ENCODE results near the gene CLTC. TPM values are rescaled to one million over a fixed set of nuclear protein-coding genes. Genes with fewer than 3 reads are reported as not detected.

Gene CLTC
- total and polyA plus RNA-seq, 2 donors from 2014 or later: 213 to 259 TPM

DNA sequence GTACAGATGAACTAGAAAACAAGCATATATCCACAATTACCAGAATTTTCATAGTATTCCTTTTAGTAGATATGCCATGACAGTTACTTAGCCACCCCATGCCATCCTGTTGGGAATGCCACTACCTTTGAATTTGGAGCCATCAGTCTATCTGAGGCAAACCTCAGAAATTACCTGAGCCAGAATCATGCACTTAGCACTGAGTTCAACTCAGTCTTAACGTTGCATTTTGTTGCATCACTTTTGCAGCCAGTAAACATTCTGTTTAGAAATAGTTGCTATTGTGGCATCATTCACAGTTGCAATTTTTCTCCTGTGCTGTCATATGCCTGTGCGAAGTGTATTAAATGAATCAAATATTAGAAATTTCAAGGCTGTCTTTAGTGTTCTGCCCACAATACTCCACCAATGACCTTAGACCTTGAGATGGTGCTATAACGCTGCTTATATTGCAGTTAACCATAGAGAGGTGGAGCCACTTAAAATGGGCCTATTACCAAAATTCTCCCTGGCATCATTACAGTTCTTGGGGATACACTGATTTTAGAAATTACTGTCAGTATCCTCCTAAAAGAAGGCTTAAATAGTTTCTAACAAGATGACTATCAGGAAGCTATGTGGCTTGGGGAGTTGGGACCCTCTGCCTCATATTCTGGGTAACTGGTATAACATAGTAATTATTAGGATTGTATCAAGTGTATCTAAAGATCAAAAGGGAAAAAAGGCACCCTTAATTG is 76.4 kb downstream of the CLTC start:
- Histone ChIP-seq H3K27ac (ENCODE audit: low read depth in 2 of 2, low read length in 2 of 2) (no peak overlapping the region), H3K9me3 (ENCODE audit: control insufficient read depth in 2 of 3, insufficient read depth in 1 of 3, low read length in 3 of 3) (no peaks in the 10 kb centered on the region), H3K4me1 (ENCODE audit: control insufficient read depth in 2 of 3, insufficient read depth in 2 of 3, low read depth in 1 of 3, low read length in 3 of 3) (no peaks in the 10 kb centered on the region), H3K27me3 (ENCODE audit: control insufficient read depth, insufficient read depth, low read length) (no peaks in the 10 kb centered on the region), H3K4me3 (ENCODE audit: low read length in 3 of 3) (no peak overlapping the region), H3K36me3 (ENCODE audit: control insufficient read depth in 2 of 3, insufficient read depth in 3 of 3, low read length in 3 of 3) (peaks cover 16 to 64% (median 38%) of the 10 kb centered on the region in 3 donors), H3K9ac (ENCODE audit: low read length in 3 of 3) (no peak overlapping the region)
- TF ChIP-seq, protein P1, sequence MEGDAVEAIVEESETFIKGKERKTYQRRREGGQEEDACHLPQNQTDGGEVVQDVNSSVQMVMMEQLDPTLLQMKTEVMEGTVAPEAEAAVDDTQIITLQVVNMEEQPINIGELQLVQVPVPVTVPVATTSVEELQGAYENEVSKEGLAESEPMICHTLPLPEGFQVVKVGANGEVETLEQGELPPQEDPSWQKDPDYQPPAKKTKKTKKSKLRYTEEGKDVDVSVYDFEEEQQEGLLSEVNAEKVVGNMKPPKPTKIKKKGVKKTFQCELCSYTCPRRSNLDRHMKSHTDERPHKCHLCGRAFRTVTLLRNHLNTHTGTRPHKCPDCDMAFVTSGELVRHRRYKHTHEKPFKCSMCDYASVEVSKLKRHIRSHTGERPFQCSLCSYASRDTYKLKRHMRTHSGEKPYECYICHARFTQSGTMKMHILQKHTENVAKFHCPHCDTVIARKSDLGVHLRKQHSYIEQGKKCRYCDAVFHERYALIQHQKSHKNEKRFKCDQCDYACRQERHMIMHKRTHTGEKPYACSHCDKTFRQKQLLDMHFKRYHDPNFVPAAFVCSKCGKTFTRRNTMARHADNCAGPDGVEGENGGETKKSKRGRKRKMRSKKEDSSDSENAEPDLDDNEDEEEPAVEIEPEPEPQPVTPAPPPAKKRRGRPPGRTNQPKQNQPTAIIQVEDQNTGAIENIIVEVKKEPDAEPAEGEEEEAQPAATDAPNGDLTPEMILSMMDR (IDR thresholded peaks at IDR 0.05; ENCODE audit: borderline replicate concordance, extremely low read depth, insufficient read depth): no peak
- intact Hi-C loops (cut with DNase I): no loop called here
- DNase-seq (no peak), FAIRE-seq (no peak)

DNA sequence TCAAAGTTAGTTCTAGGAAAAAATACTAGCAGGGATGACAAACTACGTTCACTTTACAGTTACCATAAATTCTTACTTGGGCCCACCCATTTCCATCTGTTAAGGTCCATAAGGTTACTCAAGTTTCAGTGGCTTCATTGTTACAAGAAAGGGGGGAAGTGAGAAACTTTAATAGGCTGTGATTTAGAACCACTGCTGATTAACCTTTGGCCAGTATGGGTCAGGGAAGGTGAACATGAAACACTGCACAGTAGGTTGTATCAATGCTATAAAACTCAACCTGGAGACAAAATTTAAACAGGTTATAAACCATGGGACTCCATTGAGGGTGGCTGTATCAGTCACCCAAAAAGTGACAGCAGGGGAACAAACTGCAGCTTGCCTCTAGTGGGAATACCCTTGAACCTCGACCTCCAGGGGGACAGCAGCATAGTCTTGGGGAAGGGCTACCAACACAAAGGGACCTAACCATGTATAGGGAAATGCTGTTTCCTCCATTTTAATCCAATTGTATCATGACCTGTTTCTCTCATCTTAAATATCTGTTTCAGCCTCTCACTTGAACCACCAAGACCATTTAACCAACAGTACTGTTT is 77.1 kb downstream of the CLTC start:
- Histone ChIP-seq H3K4me3 (ENCODE audit: low read length in 3 of 3) (no peak overlapping the region), H3K9me3 (ENCODE audit: control insufficient read depth in 2 of 3, insufficient read depth in 1 of 3, low read length in 3 of 3) (no peaks in the 10 kb centered on the region), H3K4me1 (ENCODE audit: control insufficient read depth in 2 of 3, insufficient read depth in 2 of 3, low read depth in 1 of 3, low read length in 3 of 3) (no peaks in the 10 kb centered on the region), H3K27ac (ENCODE audit: low read depth in 2 of 2, low read length in 2 of 2) (no peak overlapping the region), H3K36me3 (ENCODE audit: control insufficient read depth in 2 of 3, insufficient read depth in 3 of 3, low read length in 3 of 3) (peaks cover 14 to 60% (median 36%) of the 10 kb centered on the region in 3 donors), H3K27me3 (ENCODE audit: control insufficient read depth, insufficient read depth, low read length) (no peaks in the 10 kb centered on the region), H3K9ac (ENCODE audit: low read length in 3 of 3) (no peak overlapping the region)
- DNase-seq (peak in 1 of 5 donors; percentile 11), FAIRE-seq (no peak)
- intact Hi-C loops (cut with DNase I): no loop called here
- TF ChIP-seq, protein P1 (IDR thresholded peaks at IDR 0.05; ENCODE audit: borderline replicate concordance, extremely low read depth, insufficient read depth): no peak

DNA sequence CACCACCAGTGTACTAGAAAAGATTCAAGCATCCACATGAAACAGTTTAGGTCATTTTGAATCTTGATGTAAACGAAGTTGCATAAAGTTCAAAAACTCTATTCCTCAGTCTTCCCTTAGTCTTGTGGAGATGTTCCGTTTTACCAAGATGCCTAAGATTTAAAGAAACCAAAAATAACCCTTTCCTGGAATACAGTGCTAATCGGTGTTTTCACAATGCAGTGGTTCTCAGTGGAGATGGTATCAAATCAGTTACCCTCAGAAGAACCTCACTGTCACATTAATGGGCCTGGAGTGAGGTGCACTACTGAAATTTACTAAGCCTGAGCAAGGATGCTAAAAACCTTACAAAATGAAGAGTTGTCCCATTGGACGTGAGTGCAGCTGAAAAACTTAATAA is 78.4 kb downstream of the CLTC start:
- Histone ChIP-seq H3K27me3 (ENCODE audit: control insufficient read depth, insufficient read depth, low read length) (no peaks in the 10 kb centered on the region), H3K9me3 (ENCODE audit: control insufficient read depth in 2 of 3, insufficient read depth in 1 of 3, low read length in 3 of 3) (no peaks in the 10 kb centered on the region), H3K4me1 (ENCODE audit: control insufficient read depth in 2 of 3, insufficient read depth in 2 of 3, low read depth in 1 of 3, low read length in 3 of 3) (no peaks in the 10 kb centered on the region), H3K4me3 (ENCODE audit: low read length in 3 of 3) (no peak overlapping the region), H3K27ac (ENCODE audit: low read depth in 2 of 2, low read length in 2 of 2) (no peak overlapping the region), H3K9ac (ENCODE audit: low read length in 3 of 3) (no peak overlapping the region), H3K36me3 (ENCODE audit: control insufficient read depth in 2 of 3, insufficient read depth in 3 of 3, low read length in 3 of 3) (peaks cover 13 to 58% (median 33%) of the 10 kb centered on the region in 3 donors)
- no peak for DNase-seq
- intact Hi-C loops (cut with DNase I): no loop called here
- TF ChIP-seq, protein P1 (IDR thresholded peaks at IDR 0.05; ENCODE audit: borderline replicate concordance, extremely low read depth, insufficient read depth): no peak
- no peak for FAIRE-seq
